NCI-H345 (cell line): ENCODE data around the gene EHMT1.

Experiments
- DNase-seq: peaks from one replicate; lab custom pipeline; 2025; lab: John Stamatoyannopoulos, UW

Gene EHMT1

DNA sequence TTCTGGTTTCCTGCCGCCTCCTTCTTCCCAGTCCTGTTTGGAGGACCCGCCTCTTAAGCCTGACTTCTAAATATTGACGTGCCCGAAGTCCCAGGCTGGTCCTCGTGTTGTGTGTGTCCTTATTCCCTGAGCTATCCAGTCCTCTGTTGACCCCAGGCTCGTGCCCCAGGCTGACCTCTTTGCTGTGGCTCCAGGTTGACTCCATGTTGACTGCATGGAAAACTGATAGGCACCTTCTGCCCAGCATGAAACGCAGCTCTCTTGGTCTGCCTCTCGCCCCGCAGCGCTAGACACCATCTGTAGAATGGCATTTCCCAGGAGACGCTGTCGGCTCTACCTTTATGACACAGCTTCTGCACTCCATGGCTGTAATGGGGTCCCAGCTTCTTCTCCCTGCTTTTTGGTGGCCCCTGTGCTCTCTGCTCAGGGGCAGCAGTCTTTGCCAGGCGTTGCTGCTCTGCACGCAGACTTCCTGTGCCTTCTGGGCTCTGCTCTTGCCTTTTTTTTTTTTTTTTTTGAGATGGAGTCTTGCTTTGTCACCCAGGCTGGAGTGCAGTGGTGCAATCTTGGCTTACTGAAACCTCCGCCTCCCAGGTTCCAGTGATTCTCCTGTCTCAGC is 28.4 kb downstream of the EHMT1 start:
- DNase-seq = no peak

DNA sequence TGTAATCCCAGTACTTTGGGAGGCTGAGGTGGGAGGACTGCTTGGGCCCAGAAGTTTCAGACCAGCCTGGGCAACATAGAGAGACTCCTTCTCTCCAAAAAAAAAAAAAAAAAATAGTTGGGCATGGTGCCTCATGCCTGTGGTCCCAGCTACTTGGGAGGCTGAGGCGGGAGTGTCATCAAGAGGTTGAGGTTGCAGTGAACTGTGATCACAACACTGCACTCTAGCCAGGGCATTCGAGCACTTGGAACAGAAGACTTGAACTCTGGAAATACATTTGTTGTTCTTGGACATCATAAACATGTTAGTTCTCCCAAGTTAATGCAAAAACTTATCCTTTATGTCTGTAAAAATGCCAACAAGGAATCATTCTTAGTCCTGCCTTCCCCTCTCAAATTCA is 29.6 kb downstream of the EHMT1 start:
- no peak for DNase-seq

DNA sequence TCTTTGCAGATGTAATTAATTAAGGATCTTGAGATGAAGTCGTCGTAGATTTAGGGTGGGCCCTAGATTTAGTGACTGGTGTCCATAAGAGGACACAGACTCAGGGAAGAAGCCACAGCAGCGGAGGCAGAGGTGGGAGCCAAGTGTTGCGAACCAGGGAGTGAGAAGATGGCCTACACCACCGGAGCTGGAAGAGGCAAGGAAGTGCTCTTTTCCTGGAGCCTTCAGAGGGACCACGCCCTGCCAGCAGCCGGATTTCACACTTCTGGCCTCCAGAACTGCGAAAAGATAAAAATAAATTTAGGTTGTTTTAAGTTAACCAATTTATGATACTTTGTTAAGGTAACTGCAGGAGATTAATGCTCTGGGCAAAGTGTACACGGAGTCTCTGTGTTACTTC is 30.7 kb downstream of the EHMT1 start:
- DNase-seq = no peak

DNA sequence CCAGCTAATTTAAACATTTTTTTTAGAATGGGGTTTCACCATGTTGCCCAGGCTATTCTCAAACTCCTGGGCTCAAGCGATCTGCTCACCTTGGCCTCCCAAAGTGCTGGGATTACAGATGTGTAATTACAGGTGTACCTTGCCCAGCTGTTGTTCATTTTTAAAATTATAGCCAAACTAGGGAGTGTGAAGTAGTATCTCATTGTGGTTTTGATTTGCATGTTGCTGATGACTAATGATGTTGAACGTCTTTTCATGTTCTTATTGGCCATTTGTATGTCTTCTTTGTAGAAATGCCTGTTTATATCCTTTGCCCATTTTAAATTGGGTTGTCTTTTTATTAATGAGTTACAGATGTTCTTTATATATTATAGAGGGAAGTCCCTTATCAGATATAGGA is 31.5 kb downstream of the EHMT1 start:
- no peak for DNase-seq

DNA sequence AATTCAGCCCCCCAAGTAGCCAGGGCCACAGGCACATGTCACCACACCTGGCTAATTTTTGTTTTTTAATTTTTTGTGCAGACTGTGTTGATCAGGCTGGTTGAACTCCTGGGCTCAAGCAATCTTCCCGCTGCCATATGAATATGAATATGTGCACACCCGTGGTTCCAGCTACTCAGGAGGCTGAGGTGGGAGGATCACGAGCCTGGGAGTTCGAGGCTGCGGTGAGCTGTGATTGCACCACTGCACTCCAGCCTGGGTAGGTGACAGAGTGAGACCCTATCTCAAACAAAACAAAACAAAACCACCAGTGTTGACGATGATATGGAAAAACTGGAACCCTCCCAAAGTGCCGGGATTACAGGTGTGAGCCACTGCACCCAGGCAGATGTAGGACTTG is 32.0 kb downstream of the EHMT1 start:
- DNase-seq = no peak

DNA sequence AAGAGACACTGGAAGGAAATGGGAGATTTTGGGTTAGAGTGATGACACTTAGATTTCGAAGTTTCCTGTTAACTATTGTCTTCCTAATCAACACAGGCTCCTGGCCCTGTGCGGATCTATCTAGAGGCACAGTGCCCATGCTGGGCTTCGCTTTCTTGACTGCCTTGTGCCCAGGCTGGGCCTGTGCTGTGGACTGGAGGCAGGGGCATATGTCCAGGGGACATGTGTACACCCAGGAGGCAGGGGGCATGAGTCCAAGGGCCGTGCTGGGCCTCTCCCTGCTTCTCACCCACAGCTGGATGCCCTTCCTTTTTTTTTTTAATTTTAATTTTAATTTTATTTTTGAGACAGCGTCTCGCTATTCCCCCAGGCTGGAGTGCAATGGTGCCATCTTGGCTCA is 37.6 kb downstream of the EHMT1 start:
- no peak for DNase-seq

DNA sequence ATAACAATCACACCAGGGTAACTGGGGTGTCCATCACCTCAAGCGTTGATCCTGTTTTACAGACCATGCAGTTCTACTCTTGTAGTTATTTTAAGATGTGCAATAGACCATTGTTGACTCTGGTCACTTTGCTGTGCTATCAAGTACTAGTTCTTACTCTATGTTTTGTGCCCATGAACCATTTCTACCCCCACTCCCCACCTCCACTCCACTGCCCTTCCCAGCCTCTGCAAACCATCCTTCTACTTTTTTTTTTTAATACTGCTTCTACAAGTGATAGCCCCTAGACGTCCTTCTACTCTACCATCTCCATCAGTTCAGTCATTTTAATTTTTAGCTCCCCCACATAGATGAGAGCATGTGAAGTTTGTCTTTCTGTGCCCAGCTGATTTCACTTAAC is 38.8 kb downstream of the EHMT1 start:
- no peak for DNase-seq

DNA sequence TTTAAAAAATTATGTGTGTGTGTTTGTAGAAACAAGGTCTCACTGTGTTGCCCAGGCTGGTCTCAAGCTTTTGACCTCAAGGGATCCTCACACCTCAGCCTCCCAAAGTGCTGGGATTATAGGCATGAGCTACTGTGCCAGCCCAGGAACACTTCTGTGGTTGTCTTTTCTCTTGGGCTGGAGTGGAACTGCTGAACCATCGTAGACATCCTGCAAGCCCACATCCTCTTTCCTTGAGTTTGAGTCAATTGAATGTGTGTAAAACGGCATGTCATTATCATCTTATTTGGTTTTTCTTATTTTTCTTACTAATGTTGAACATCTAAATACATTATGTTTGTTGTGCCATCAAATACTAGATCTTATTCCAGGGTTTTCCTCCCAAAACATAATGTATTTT is 40.0 kb downstream of the EHMT1 start:
- DNase-seq = no peak

DNA sequence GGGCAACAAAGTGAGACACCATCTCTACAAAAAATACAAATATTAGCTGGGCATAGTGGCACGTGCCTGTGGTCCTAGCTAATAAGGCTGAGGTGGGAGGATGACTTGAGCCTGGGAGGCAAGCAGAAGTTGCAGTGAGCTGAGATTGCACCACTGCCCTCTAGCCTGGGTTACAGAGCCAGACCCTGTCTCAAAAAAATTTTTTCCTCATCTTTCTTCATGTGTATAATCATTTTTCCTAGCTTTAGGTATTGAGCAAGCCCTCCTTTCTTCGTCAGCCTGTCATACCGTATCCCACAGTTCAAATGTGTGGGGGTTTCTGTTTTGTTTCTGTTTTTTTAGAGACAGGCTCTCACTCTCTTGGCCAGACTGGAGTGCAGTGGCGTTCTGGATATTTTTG is 41.3 kb downstream of the EHMT1 start:
- DNase-seq = no peak

DNA sequence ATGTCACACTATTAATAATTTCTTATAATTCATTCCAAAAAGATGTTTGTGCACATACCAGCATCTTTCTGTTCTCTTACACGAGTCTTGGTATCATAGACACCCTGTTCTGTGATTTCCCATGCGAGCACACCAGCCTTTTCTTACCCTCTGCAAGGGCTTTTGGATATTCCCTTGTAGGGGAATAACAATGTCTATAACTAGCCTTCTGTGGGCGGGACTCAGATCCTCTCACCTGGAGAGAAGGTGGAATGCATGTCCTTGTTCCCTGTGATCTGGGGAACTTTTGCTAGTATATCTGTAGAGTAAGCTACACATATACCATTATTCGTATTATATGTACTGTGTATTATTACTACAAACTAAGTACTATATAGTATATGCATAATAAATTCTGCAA is 44.8 kb downstream of the EHMT1 start:
- no peak for DNase-seq

DNA sequence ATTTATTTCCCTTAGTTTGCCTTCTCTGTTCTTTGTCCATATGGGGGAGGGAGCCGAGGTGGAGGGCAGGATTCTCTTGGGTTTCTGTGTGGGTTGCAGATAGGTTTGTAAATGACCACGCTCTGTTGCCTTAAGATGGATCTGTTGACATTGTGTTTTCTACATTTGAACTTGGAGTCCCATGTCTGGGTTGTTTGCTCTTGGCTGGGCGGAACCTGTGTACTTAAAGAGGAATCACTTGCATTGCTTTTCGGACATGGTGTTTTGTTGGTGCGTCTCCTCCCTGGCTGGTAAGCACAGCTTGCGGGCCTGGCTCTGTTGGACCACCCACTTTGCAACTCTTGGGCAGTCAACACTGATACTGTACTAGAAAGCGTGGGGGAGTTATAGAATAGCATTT is 45.9 kb downstream of the EHMT1 start:
- DNase-seq = no peak

DNA sequence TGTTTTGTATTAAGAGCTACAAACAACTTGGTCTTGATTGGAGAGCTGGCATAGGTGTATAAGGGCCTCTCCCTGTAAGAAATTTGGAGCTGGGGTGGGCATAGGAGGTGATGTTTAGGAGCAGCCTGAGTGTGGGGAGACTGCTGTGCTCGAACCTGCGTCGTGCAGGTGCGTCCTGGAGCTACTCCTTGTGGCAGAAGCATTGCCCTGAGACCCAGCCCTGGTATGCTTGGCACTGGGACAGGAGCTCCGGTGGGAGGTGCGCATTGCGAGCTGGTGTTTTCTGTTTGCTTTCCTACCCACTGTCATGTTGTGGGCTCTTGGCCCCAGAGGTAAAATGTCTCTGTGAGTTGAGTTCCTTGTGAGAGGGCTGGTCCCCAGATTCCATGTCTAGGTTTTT is 46.4 kb downstream of the EHMT1 start:
- DNase-seq = no peak

DNA sequence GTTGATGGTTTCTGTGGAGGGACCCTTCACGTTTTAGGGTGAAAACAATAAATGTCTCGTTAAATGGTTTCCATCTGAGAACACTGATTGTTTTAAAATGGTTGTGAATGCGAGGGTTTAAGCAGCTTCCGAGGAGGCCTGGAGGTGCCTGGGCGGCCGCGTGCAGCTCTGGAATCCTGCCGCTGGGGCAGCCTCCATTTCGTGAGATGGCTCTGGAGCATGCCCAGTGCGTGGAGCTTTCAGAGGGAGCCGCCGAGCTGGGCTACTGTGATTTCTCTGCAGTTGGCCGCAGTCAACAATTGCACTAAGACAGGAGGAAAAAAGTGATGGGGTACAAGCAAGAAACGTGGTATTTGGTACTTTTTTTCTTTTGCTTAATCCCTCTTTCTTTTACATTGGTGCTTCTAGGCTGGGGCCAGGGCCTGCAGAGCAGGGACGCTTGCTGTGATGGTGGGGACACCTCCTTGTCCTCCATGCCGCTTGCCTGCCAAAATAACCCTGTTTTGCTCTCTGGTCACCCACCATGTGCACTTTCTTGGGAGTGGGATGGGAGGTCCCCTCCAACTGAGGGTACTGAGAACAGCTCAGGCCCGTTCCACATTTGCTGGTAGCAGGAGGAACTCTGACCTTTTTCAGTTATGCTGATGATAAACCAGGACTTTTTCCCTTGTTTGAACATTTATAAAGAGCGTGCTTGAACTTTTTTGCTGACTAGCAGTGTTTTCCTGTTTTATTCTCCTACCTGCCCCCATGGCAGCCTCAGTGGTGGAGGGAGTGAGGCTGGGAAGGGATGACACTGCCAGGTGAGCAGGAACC is 47.1 kb downstream of the EHMT1 start:
- no peak for DNase-seq

DNA sequence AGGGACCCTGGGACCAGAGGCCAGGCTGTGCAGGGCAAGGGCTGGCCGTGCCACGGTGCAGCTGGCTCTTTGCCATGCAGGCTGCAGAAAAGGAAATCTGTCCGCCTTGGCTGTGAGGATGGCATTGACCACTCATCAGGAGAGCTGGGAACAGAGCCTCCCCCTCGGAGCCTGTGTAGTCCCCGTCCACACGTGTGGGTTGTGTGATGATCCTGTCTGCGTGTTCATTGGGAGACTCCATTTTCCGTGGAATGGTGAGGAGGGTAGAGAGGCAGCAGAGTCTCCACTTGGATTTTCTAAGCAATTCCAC is 47.7 kb downstream of the EHMT1 start:
- no peak for DNase-seq

DNA sequence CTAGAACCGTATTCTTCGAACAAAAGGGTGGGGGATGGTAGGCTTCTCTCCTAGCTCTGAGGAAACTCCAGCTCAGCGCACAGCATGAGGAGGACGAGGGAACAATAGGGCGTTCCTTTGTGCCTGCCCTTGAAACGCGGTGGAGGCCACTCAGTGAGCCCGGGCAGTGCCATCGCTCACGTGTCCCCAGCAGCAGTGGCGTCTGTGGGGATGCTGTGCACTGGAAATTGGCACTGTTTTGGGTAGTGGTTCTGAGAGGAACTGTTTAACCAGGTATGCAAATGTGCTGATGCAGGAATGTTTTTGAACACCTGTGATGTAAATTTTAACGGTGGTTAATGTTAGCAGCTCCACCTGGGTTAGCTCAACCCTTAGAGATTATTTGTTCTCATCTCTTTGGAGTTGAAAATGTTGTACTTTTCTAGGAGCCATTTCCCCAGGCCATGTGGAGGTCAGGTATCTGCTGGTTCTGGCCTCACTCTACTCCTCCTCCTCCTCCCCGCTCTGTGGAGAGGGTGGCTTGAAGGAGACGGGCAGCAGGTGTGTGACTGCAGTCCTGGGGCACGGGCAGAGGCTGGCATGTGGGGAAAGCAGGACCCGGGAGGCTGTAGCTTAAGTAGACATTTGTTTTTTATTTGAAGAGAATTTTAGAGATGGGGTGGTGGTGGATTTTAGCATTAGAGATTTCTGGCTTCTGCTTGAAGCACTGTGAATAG is 48.3 kb downstream of the EHMT1 start:
- peak; percentile 94 for DNase-seq

DNA sequence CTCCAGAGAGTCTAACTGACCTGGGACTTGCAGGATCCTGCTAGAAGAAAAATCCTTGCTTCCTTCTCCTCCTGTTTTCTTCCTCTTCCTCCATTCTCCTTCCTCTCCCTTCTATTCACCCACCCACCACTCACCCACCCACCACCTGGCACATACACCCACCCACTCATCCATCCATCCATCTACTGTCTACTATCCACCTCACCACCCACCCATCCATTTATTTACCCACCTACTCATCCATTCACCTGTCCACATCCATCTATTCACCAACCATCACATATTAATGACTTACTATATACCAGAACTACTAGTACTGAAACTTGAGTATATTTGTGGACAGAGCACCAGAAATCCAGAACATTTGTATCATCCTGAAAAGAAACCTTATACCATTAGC is 49.4 kb downstream of the EHMT1 start:
- DNase-seq = no peak

DNA sequence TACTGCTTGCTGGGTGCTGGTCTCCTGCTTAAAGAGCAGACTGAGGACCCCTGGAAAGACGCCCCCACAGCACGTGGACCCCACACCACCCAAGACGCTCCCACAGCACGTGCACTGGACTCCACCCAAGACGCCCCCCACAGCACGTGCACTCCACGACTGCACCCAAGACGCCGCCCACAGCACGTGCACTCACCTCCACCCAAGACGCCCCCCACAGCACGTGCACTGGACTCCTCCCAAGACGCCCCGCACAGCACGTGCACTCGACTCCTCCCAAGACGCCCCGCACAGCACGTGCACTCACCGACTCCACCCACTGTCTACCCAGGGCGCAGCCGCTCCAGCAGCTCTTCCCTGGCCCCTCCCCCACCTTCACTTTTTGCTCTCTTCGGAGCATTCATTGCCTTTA is 50.5 kb downstream of the EHMT1 start:
- no peak for DNase-seq

DNA sequence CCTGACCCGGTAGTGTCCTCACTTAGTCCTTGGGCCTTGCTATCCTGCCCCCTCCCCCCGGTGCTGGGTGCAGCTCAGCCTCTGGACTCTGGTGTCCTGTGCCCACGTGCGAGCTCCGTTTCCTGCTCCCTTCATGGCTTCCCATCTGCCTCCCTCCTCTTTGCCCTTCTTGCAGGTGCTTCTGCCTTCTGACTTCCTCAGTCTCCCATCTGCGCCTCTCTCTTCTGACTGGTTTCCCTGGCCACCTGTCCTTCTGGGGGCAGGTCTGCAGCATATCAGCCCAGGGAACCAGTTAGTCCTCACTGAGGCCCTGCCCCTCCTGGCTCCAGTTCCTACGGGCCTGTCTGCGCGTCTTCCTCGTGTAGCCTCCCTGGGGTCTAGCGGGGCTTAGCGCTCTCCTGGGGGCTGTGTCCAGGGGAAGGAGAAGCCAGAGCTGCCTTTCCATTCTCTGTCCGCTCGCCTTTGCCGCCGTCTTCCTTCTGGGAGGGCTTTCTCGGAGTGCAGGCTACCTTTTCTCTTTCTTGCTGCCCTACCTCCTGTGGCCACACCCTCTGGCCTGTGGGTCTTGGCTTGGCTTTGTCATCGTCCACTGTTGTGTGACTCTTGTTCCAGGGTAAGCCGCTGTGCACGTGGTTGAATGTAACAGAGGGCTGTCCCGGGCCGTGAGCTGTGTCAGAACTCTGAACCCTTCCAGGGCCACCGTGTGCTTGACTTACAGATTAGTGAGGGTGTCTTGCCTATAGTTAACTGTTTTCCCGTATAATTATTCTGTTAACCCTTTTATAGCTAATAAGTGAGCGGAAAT is 51.8 kb downstream of the EHMT1 start:
- no peak for DNase-seq

DNA sequence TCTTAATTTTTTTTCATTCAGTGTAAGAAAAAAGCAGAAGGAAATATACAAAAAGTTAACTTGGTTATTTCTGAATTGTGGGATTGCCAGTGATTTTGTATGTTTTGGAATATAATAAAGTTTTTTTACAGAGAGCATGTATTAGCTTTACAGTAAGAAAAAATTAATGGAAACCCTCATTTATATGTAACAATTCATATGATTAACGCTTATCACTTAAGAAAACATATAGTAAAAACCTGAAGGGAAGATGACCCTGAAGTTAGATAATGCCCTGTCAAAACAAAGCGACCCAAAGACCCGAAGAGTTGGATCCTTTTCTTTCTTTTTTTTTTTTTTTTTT is 52.4 kb downstream of the EHMT1 start:
- DNase-seq = no peak

DNA sequence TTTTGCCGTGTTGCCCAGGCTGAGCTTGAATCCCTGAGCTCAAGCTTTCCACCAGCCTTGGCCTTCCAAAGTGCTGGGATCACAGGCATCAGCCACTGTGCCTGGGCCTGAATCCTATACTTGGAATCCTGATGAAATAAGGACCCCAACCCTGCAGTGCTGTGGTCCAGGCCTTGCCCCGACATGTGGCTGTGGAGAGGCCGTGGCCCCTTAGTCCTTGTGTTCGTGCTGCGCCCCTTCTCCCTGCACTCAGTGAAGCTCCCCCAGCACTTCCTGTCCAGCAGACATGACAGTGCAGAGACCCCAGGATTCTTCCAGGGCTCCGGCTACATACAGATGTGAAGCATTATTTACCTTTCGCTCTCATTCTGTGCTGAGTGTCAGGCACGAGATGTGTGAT is 52.9 kb downstream of the EHMT1 start:
- no peak for DNase-seq

DNA sequence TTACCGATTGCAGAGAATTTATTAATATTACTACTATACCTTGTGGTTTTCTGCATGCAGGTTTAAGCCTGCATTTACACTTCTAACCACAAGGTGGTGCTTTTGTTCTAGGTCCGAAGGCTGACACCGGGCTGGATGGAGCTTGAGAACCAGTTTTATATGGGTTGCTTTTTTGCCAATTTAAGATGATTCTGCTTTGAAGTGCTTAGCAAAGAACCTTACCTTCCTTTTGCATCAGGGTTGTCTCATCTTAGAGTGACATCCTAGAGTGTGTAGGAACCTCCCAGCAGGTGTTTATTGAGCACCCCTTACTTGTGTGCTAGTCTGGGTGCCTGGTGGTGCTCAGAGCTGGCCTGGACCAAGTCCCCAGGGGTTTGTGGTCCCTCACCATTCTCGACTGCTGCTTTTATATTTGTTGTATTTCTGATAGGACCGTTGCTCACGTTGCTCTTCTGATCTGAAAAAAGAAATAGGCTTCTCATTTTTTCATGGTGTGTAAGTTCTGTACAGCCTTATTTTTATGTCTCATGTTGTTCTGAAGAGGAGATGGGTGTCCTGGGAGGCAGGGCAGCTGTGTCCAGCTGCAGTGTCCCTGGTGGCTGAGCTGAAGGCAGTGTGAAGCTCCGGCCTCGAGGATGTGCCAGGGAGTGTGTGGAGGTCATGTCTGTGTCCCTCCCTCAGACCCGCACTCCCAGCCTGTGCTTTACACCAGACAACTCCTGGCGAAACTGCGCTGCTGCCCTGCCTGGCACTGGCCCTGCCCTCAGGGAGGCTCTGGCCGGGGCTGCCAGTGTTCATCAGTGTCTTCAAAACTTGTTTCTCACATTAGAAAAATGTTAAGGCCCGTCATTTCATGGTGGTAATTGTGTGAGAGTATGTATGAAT is 54.3 kb downstream of the EHMT1 start:
- DNase-seq = peak; percentile 60

DNA sequence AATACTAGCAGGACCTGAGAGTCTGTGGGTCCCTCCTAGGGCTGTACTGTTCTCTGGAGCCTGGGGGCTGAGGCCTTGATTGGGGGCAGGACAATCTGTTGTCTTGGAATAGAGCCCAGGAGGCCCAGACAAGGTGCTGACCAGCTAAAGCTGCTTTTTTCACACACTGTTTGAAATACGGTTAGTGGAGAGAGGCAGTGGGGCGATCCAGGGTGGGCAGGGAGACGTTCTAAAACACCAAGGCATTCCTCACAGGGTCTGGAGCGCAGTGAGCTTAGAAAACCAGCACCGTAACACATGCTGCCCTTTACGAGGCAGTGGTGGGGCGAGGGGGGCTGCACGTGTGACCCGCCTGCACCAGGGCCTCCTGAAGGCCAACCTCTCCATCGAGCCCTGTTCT is 55.1 kb downstream of the EHMT1 start:
- DNase-seq = no peak
